GM12801 (cell line): ENCODE results near the gene SERBP1.

ENCODE experiments used
- CTCF ChIP-seq: IDR thresholded peaks from one replicate; pipeline ENCODE4 v1.5.1; 2011; ENCODE audit warnings: control low read depth; ENCODE audit not compliant: insufficient read length; ENCODE audit errors: extremely low read depth

The SERBP1 gene

GRCh38 chr1:67457247-67457646, 27.0 kb upstream of the SERBP1 start:
- no peak for TF ChIP-seq CTCF

- TF ChIP-seq CTCF = no peak
Measured at GRCh38 chr1:67451815-67452214, 21.6 kb upstream of the SERBP1 start.

GRCh38 chr1:67451356-67451755, 21.2 kb upstream of the SERBP1 start:
- no peak for TF ChIP-seq CTCF

- no peak for TF ChIP-seq CTCF
Measured at GRCh38 chr1:67446893-67447292, 16.7 kb upstream of the SERBP1 start.

- no peak for TF ChIP-seq CTCF
Measured at GRCh38 chr1:67441739-67442281, 11.6 kb upstream of the SERBP1 start.

- no peak for TF ChIP-seq CTCF
Measured at GRCh38 chr1:67441183-67441582, 11.0 kb upstream of the SERBP1 start.

GRCh38 chr1:67440339-67440738, 10.1 kb upstream of the SERBP1 start:
- TF ChIP-seq CTCF = no peak

- no peak for TF ChIP-seq CTCF
Measured at GRCh38 chr1:67439277-67440029, 9.3 kb upstream of the SERBP1 start.
